B cell (primary cell): Measurements from ENCODE around the gene GPR137C. TPM values are rescaled to one million over a fixed set of nuclear protein-coding genes. Genes with fewer than 3 reads are reported as not detected.

ENCODE experiments used
- ATAC-seq: fragments of 200-7000 bp; cut with Tn5 transposase; one replicate; pipeline ENCODE4 v1.10.0; 2021; ENCODE audit warnings: low read depth, mild to moderate bottlenecking, moderate number of reproducible peaks, moderate library complexity
- CTCF ChIA-PET: fragments of 350-600 bp; sonication (Branson Sonifier 250); formaldehyde crosslinking; loops from one replicate; lab custom pipeline; 2021; ENCODE audit warnings: antibody characterized with exemption, inconsistent platforms; lab: Charles Lee
- POLR2A ChIA-PET: fragments of 350-600 bp; sonication (Branson Sonifier 250); formaldehyde crosslinking; loops from one replicate; lab custom pipeline; 2021; ENCODE audit warnings: antibody characterized with exemption; lab: Charles Lee
- DNase-seq: peaks from one replicate; pipeline ENCODE4 v3.0.0; 2013
- H2AFZ ChIP-seq: 2 replicates; pipeline ENCODE4 v1.6.1; 2012; ENCODE audit warnings: mild to moderate bottlenecking, low read depth, low read length; ENCODE audit not compliant: insufficient read depth, poor library complexity, severe bottlenecking
- H3K27ac ChIP-seq, 2 donors: 1 replicate in 1 of 2; 2 replicates in 1 of 2; pipeline ENCODE4 v1.5.1; 2012 to 2013; ENCODE audit warnings: low read length in 2 of 2, mild to moderate bottlenecking in 2 of 2, moderate library complexity in 1 of 2
- H3K27me3 ChIP-seq, 4 experiments: fragments of 200-600 bp in 1 of 4; sonication (generic) in 1 of 4; replicated peaks in 1 of 4; 1 replicate in 2 of 4; 2 replicates in 2 of 4; pipeline versions ENCODE4 v1.6.1 to v1.7.0; 2013 to 2016; ENCODE audit warnings: low read length in 3 of 4, mild to moderate bottlenecking in 2 of 4, mixed read lengths in 1 of 4, moderate library complexity in 1 of 4; ENCODE audit not compliant: insufficient read depth in 4 of 4, control insufficient read depth in 3 of 4; ENCODE audit errors: control extremely low read depth in 1 of 4
- H3K36me3 ChIP-seq, 2 experiments: replicated peaks in 1 of 2; 1 replicate in 1 of 2; 2 replicates in 1 of 2; pipeline versions ENCODE4 v1.6.1 to v1.7.1; 2013; ENCODE audit warnings: low read length in 1 of 2; ENCODE audit not compliant: insufficient read depth in 2 of 2, control insufficient read depth in 1 of 2; ENCODE audit errors: control extremely low read depth in 1 of 2, extremely low read depth in 1 of 2
- H3K4me1 ChIP-seq, 2 donors: fragments of 200-600 bp in 1 of 2; sonication (generic) in 1 of 2; 1 replicate in 1 of 2; 2 replicates in 1 of 2; pipeline versions ENCODE4 v1.5.1 to v1.6.1; 2013 to 2017; ENCODE audit warnings: low read length in 2 of 2; ENCODE audit not compliant: control insufficient read depth in 2 of 2, insufficient read depth in 2 of 2
- H3K4me2 ChIP-seq: replicated peaks from 2 replicates; pipeline ENCODE3; 2012; ENCODE audit warnings: mild to moderate bottlenecking, low read depth, low read length; ENCODE audit not compliant: poor library complexity, severe bottlenecking
- H3K4me3 ChIP-seq, 5 experiments: fragments of 200-600 bp in 1 of 5; sonication (generic) in 1 of 5; 1 replicate in 3 of 5; 2 replicates in 2 of 5; pipeline versions ENCODE4 v1.5.1 to v1.7.0; 2011 to 2016; ENCODE audit warnings: low read length in 4 of 5, mild to moderate bottlenecking in 4 of 5, low read depth in 2 of 5, control low read depth in 1 of 5, moderate library complexity in 1 of 5; ENCODE audit not compliant: insufficient read depth in 1 of 5; ENCODE audit errors: control extremely low read depth in 1 of 5, extremely low read depth in 1 of 5
- H3K79me2 ChIP-seq: fragments of 200-600 bp; sonication (generic); one replicate; pipeline ENCODE4 v1.6.0; 2016; ENCODE audit warnings: low read length; ENCODE audit not compliant: control insufficient read depth, insufficient read depth
- H3K9ac ChIP-seq: fragments of 200-600 bp; sonication (generic); 2 replicates; pipeline ENCODE4 v1.6.1; 2017; ENCODE audit warnings: mild to moderate bottlenecking, low read length, moderate library complexity
- H3K9me3 ChIP-seq, 3 donors: one replicate each; pipeline versions ENCODE4 v1.6.1 to v1.7.1; 2013; ENCODE audit warnings: low read length in 2 of 3; ENCODE audit not compliant: control insufficient read depth in 2 of 3, insufficient read depth in 1 of 3; ENCODE audit errors: control extremely low read depth in 1 of 3
- H4K20me1 ChIP-seq: 2 replicates; pipeline ENCODE4 v1.6.0; 2012; ENCODE audit warnings: mild to moderate bottlenecking, low read length; ENCODE audit not compliant: insufficient read depth, control insufficient read depth, poor library complexity, severe bottlenecking
- H3K27ac Mint-ChIP-seq: one replicate; pipeline ENCODE4 v1.8.0; 2021; ENCODE audit warnings: mixed read lengths
- H3K27me3 Mint-ChIP-seq: one replicate; pipeline ENCODE4 v1.8.0; 2021; ENCODE audit warnings: mixed read lengths
- H3K4me1 Mint-ChIP-seq: one replicate; pipeline ENCODE4 v1.8.0; 2021; ENCODE audit warnings: mixed read lengths
- H3K4me3 Mint-ChIP-seq: one replicate; pipeline ENCODE4 v1.8.0; 2021; ENCODE audit warnings: mixed read lengths
- H3K9me3 Mint-ChIP-seq: one replicate; pipeline ENCODE4 v1.8.0; 2022; ENCODE audit warnings: mixed read lengths; ENCODE audit not compliant: insufficient read depth
- EZH2 ChIP-seq: IDR thresholded peaks from 2 replicates; pipeline ENCODE4 v1.6.1; 2012; ENCODE audit warnings: borderline replicate concordance, low read depth, mild to moderate bottlenecking, moderate library complexity, low read length; ENCODE audit not compliant: insufficient read depth, poor library complexity, severe bottlenecking
- WGBS: methylation state at CpG from one replicate; pipeline ENCODE4 v1.1.5; 2013; ENCODE audit warnings: missing lambda C conversion rate; ENCODE audit not compliant: insufficient coverage; 5-methylcytosine and 5-hydroxymethylcytosine counted together
- intact Hi-C: fragments of 100-400 bp; cut with micrococcal nuclease; formaldehyde crosslinking; loops from one replicate; pipeline ENCODE4 v1.10.0; 2022
- polyA plus RNA-seq: library from polyadenylated mRNA; depleted of rRNA; stranded (reverse); fragments of >200 nt; gene quantifications from 2 replicates; pipeline ENCODE4 v1.2.3, GENCODE V29; 2012
- total RNA-seq, 2 donors: library from RNA; stranded (reverse); fragments of 120-200 nt in 1 of 2; gene quantifications; 1 replicate in 1 of 2; 2 replicates in 1 of 2; pipeline versions ENCODE4 v1.2.3 to v1.2.4, GENCODE V29; 2013 to 2022
- TF ChIP-seq, protein P1 (sequence below): fragments of 200-600 bp; IDR thresholded peaks from one replicate; pipeline ENCODE4 v1.8.0; 2022; ENCODE audit warnings: antibody characterized with exemption, mild to moderate bottlenecking

The GPR137C gene
- total and polyA plus RNA-seq, 2 donors (not counting 1 experiment from before 2014, with no cell fraction given): 0.06 to 0.67 TPM

- H3K4me3 Mint-ChIP-seq: no peak overlapping the region
- H3K4me1 Mint-ChIP-seq: peaks cover 25% of the 10 kb centered on the region
- Histone ChIP-seq H3K4me1 (no peaks in the 10 kb centered on the region), H3K9me3 (no peaks in the 10 kb centered on the region), H3K27ac (no peak overlapping the region), H3K79me2 (peaks cover 53% of the 10 kb centered on the region), H3K9ac (no peak overlapping the region), H4K20me1 (peaks cover 43% of the 10 kb centered on the region), H3K27me3 (no peaks in the 10 kb centered on the region), H2AFZ (no peak overlapping the region), H3K4me2 (no peak overlapping the region), H3K36me3 (peaks cover 0 to 11% of the 10 kb centered on the region in 2 experiments), H3K4me3 (no peak overlapping the region)
- ATAC-seq (no peak), DNase-seq (no peak)
- intact Hi-C loops: no loop called here
- H3K9me3 Mint-ChIP-seq: no peaks in the 10 kb centered on the region
- H3K27ac Mint-ChIP-seq: no peak overlapping the region
- CTCF ChIA-PET: interaction anchor here (0.5 kb wide), 1 partner anchor 174 kb away, joined by 3 read pairs; no protein-coding TSS in a partner anchor
- POLR2A ChIA-PET: no interaction called here
- WGBS: no CpG with 5 or more reads among the region's 2 CpGs
- H3K27me3 Mint-ChIP-seq: no peaks in the 10 kb centered on the region
- no peak for TF ChIP-seq EZH2
- TF ChIP-seq, protein P1, sequence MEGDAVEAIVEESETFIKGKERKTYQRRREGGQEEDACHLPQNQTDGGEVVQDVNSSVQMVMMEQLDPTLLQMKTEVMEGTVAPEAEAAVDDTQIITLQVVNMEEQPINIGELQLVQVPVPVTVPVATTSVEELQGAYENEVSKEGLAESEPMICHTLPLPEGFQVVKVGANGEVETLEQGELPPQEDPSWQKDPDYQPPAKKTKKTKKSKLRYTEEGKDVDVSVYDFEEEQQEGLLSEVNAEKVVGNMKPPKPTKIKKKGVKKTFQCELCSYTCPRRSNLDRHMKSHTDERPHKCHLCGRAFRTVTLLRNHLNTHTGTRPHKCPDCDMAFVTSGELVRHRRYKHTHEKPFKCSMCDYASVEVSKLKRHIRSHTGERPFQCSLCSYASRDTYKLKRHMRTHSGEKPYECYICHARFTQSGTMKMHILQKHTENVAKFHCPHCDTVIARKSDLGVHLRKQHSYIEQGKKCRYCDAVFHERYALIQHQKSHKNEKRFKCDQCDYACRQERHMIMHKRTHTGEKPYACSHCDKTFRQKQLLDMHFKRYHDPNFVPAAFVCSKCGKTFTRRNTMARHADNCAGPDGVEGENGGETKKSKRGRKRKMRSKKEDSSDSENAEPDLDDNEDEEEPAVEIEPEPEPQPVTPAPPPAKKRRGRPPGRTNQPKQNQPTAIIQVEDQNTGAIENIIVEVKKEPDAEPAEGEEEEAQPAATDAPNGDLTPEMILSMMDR: no peak
Observed at GRCh38 chr14:52683985-52684520, 131.4 kb downstream of the GPR137C start.

DNA sequence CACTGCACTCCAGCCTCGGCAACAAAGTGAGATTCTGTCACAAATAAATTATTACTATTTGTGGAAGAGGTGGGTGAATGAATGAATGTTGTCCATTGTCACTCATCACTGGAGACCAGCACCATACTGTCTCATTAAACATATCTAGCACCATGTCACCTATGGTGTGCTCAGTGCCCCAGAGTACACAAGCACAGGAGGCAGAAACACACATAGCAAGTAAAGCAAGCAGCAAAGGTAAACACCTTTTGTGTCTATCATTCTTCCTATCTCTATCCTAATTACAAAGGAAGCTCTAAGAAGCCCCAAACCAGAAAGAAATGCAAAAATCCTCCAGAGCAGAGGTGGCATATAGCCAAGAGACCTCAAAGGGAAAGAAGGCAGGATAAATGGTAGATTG, 133.5 kb downstream of the GPR137C start:
- peaks cover 75% of the 10 kb centered on the region for H3K79me2 ChIP-seq
- TF ChIP-seq, protein P1: no peak
- no peak for TF ChIP-seq EZH2
- no CpG with 5 or more reads among the region's 1 CpG for WGBS
- POLR2A ChIA-PET: no interaction called here
- no peak overlapping the region for H3K4me2 ChIP-seq
- H3K9me3 ChIP-seq: no peaks in the 10 kb centered on the region
- intact Hi-C loops: no loop called here
- ATAC-seq (no peak), DNase-seq (no peak)
- H3K36me3 ChIP-seq: peaks cover 0 to 5% of the 10 kb centered on the region in 2 experiments
- H4K20me1 ChIP-seq: peaks cover 48% of the 10 kb centered on the region
- no peak overlapping the region for H3K27ac ChIP-seq
- H3K4me3 ChIP-seq: no peak overlapping the region
- Mint-ChIP-seq H3K4me3 (no peak overlapping the region), H3K27me3 (no peaks in the 10 kb centered on the region), H3K9me3 (no peaks in the 10 kb centered on the region), H3K4me1 (peaks cover 29% of the 10 kb centered on the region), H3K27ac (no peak overlapping the region)
- CTCF ChIA-PET: no interaction called here
- no peaks in the 10 kb centered on the region for H3K27me3 ChIP-seq
- no peak overlapping the region for H3K9ac ChIP-seq
- no peaks in the 10 kb centered on the region for H3K4me1 ChIP-seq
- H2AFZ ChIP-seq: no peak overlapping the region

Other genes starting within 250 kb of the GPR137C start
- gene PTGER2, start 238.5 kb upstream of the GPR137C start, total RNA-seq: 0.32 and 0.44 TPM in 2 replicates
- gene PTGER2, start 238.5 kb upstream of the GPR137C start, polyA plus RNA-seq: 0.78 and 0.92 TPM in 2 replicates
- 5.2 and 7.0 TPM in 2 replicates for gene TXNDC16, start 331 bp upstream of the GPR137C start, total RNA-seq
- 0.75 and 2.9 TPM in 2 replicates for gene TXNDC16, start 331 bp upstream of the GPR137C start, polyA plus RNA-seq
- 29.7 and 32.8 TPM in 2 replicates for gene ERO1A, start 142.7 kb downstream of the GPR137C start, total RNA-seq
- 12.2 and 16.5 TPM in 2 replicates for gene ERO1A, start 142.7 kb downstream of the GPR137C start, polyA plus RNA-seq
- gene PSMC6, start 154.4 kb downstream of the GPR137C start, total RNA-seq: 75.3 and 92.2 TPM in 2 replicates
- gene PSMC6, start 154.4 kb downstream of the GPR137C start, polyA plus RNA-seq: 35.6 and 80.0 TPM in 2 replicates
- 15.5 and 15.7 TPM in 2 replicates for gene STYX, start 177.3 kb downstream of the GPR137C start, total RNA-seq
- 5.0 and 5.8 TPM in 2 replicates for gene STYX, start 177.3 kb downstream of the GPR137C start, polyA plus RNA-seq
- gene GNPNAT1, start 238.8 kb downstream of the GPR137C start, total RNA-seq: 7.8 and 8.3 TPM in 2 replicates
- 2.1 and 3.3 TPM in 2 replicates for gene GNPNAT1, start 238.8 kb downstream of the GPR137C start, polyA plus RNA-seq